Measurements from ENCODE around the gene HNRNPR. TPM values are rescaled to one million over a fixed set of nuclear protein-coding genes. Genes with fewer than 3 reads are reported as not detected.

HNRNPR gene
- total RNA-seq, 5 donors from 2014 or later (not counting 1 experiment from before 2014, with no cell fraction given) = 98.2 to 122 (median 109) TPM

DNA sequence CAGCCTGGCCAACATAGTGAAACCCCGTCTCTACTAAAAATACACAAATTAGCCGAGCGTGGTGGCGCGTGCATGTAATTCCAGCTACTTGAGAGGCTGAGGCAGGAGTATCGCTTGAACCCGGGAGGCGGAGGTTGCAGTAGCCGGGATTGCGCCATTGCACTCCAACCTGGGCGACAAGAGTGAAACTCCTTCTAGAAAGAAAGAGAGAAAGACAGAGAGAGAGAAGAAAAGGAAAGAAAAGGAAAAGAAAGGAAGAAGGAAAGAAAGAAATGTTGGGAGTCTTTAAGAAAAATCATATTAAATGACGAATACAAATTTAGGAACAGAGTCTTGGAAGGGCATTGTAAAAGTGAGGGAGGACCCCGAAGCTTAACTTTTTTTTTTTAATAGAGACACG is 1.8 kb upstream of the HNRNPR start:
- DNase-seq (no peak), ATAC-seq (replicated peaks in 1 of 4) (no peak)
- H3K27me3 ChIP-seq (replicated peaks in 1 of 2; ENCODE audit: control insufficient read depth in 2 of 2, extremely low read depth in 1 of 2, insufficient read depth in 2 of 2, low read length in 1 of 2) = no peaks in the 10 kb centered on the region
- H3K9me3 Mint-ChIP-seq = no peaks in the 10 kb centered on the region
- CTCF ChIA-PET = interaction anchor here (0.7 to 0.9 kb wide), 2 partner anchors 22 to 610 kb away, joined by 3 to 4 read pairs; no protein-coding TSS in a partner anchor
- peaks cover 8 to 25% of the 10 kb centered on the region in 2 experiments for H3K4me1 ChIP-seq (ENCODE audit: control insufficient read depth in 1 of 2, extremely low read depth in 1 of 2, insufficient read depth in 2 of 2, low read length in 2 of 2)
- POLR2A ChIA-PET = interaction anchor here (0.7 to 0.9 kb wide), 2 partner anchors 22 to 58 kb away, joined by 3 read pairs; no protein-coding TSS in a partner anchor
- peak overlapping the region; percentile 26 to 97 (median 63) for H3K4me3 Mint-ChIP-seq
- 95% methylated on average over 14 of the region's 14 CpGs for WGBS (ENCODE audit: insufficient coverage)
- peaks cover 27 to 32% (median 28%) of the 10 kb centered on the region in 3 donors for H3K4me1 Mint-ChIP-seq
- no peaks in the 10 kb centered on the region for H3K27me3 Mint-ChIP-seq
- H3K9me3 ChIP-seq = no peaks in the 10 kb centered on the region
- no peak overlapping the region for H3K4me3 ChIP-seq (ENCODE audit: control insufficient read depth in 1 of 2, extremely low read depth in 1 of 2, low read length in 1 of 2)
- no peaks in the 10 kb centered on the region for H3K36me3 Mint-ChIP-seq
- H3K27ac ChIP-seq (ENCODE audit: low read length) = no peak overlapping the region
- no peaks in the 10 kb centered on the region for H3K36me3 ChIP-seq (ENCODE audit: control insufficient read depth in 2 of 2, extremely low read depth in 1 of 2, insufficient read depth in 1 of 2, low read length in 1 of 2)
- H3K27ac Mint-ChIP-seq = no peak overlapping the region

DNA sequence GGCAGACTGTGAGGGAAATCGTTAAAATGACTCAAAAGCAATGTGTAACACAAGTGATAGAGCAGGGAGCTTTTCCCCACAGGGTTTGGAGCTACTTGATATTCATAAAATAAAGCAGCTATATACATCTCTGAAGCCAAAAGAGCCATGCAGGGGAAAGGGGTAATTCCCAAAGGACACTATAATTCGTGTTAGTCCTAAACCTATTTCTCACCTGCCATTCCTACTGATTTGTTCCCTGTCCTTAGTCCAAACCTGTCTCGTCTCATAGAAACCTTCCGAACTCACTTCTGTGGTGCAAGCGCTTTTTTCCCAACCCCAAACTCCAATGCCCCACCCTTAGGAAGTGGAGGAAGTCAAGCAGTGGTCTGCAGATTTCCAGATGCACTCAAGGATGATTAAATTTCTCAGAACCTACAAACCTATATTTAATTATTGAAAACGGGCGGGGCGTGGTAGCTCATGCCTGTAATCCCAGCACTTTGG is 946 bp upstream of the HNRNPR start:
- CTCF ChIA-PET = interaction anchor here in 1 of 2 donors (0.7 to 1.7 kb wide), 4 partner anchors 21 to 1305 kb away, joined by 3 to 17 read pairs (median 8); no protein-coding TSS in a partner anchor
- Histone ChIP-seq H3K27me3 (replicated peaks in 1 of 2; ENCODE audit: control insufficient read depth in 2 of 2, extremely low read depth in 1 of 2, insufficient read depth in 2 of 2, low read length in 1 of 2) (no peaks in the 10 kb centered on the region), H3K9me3 (no peaks in the 10 kb centered on the region), H3K4me1 (ENCODE audit: control insufficient read depth in 1 of 2, extremely low read depth in 1 of 2, insufficient read depth in 2 of 2, low read length in 2 of 2) (peaks cover 8 to 33% of the 10 kb centered on the region in 2 experiments), H3K27ac (ENCODE audit: low read length) (peak overlapping the region; percentile 65), H3K36me3 (ENCODE audit: control insufficient read depth in 2 of 2, extremely low read depth in 1 of 2, insufficient read depth in 1 of 2, low read length in 1 of 2) (no peaks in the 10 kb centered on the region), H3K4me3 (ENCODE audit: control insufficient read depth in 1 of 2, extremely low read depth in 1 of 2, low read length in 1 of 2) (peak overlapping the region; percentile 83 to 85)
- Mint-ChIP-seq H3K4me1 (peaks cover 36 to 40% (median 37%) of the 10 kb centered on the region in 3 donors), H3K36me3 (no peaks in the 10 kb centered on the region), H3K4me3 (peak overlapping the region; percentile 92 to 100 (median 97)), H3K9me3 (no peaks in the 10 kb centered on the region), H3K27ac (peak overlapping the region; percentile 86 to 93), H3K27me3 (no peaks in the 10 kb centered on the region)
- DNase-seq (no peak), ATAC-seq (replicated peaks in 1 of 4) (no peak)
- 100% methylated on average over 3 of the region's 8 CpGs for WGBS (ENCODE audit: insufficient coverage)
- POLR2A ChIA-PET = interaction anchor here (0.5 to 1.4 kb wide), 3 partner anchors 24 to 256 kb away, joined by 4 to 9 read pairs (median 8); partner anchors contain the start of gene ZNF436 (in 1 of the 2)

DNA sequence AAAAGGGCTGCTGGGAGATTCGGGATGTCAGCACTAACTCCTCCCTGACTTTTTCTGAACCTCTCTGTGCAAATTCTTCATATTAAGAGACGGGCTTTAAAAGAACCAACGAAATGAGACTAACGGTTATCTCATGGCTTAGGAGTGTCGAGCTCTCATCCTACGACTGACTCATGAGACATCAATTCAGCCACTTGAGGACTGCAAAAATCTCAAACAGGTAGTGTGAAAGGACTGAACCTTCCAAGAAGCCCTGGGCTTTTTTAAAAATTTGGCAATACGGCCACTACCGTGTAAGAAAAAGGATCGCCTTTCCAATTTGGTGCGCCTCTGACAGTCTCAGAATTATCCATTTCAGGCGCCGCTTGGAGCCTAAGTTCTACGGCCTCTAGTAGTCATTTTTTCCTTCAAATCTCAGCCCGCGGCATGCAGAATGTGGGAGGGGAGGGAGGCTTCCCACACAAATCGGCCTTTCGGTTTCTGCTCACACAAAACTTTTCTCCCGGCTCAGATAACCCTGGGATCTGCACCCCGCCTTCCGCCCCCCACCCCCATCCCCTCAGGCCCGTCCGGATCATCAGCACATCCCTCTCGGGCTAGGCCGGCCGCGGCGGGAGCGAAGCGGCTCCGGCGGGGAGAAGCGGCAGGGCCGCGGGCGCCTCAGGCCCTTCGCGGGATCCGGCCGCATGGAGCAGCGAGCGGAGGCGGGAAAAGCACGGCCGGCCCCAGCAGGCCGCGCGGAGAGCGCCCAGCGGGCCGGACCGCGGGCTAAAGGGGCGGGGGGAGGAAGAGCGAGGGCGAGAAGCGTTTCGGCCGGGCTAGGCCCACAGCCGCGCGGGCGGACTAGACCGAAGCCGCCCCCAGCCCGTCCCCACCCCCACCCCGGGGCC is 618 bp downstream of the HNRNPR start:
- Mint-ChIP-seq H3K27ac (peak overlapping the region; percentile 83 to 89), H3K4me1 (peaks cover 50 to 56% (median 52%) of the 10 kb centered on the region in 3 donors), H3K9me3 (no peaks in the 10 kb centered on the region), H3K27me3 (no peaks in the 10 kb centered on the region), H3K36me3 (peaks cover 8% of the 10 kb centered on the region), H3K4me3 (peak overlapping the region; percentile 87 to 97 (median 93))
- DNase-seq = peak in 10 of 35 experiments; percentile 1 to 43 (median 16)
- ChIA-PET POLR2A (interaction anchor here in 1 of 2 donors (1.2 kb wide), 1 partner anchor 25 kb away, joined by 9 read pairs; the partner anchor contains the start of gene ZNF436), CTCF (interaction anchor here (0.6 to 1.7 kb wide), 3 partner anchors 22 to 211 kb away, joined by 3 to 17 read pairs (median 14); no protein-coding TSS in a partner anchor)
- H3K9me3 ChIP-seq = no peaks in the 10 kb centered on the region
- H3K4me3 ChIP-seq (ENCODE audit: control insufficient read depth in 1 of 2, extremely low read depth in 1 of 2, low read length in 1 of 2) = peak overlapping the region; percentile 83 to 85
- peaks cover 0 to 2% of the 10 kb centered on the region in 2 donors for H3K36me3 ChIP-seq (ENCODE audit: control insufficient read depth in 2 of 2, extremely low read depth in 1 of 2, insufficient read depth in 1 of 2, low read length in 1 of 2)
- peak overlapping the region; percentile 65 for H3K27ac ChIP-seq (ENCODE audit: low read length)
- under 1% methylated on average over 32 of the region's 66 CpGs for WGBS (ENCODE audit: insufficient coverage)
- peak in 3 of 4 experiments; percentile 13 to 21 (median 18) for ATAC-seq (replicated peaks in 1 of 4)
- H3K4me1 ChIP-seq (ENCODE audit: control insufficient read depth in 1 of 2, extremely low read depth in 1 of 2, insufficient read depth in 2 of 2, low read length in 2 of 2) = peaks cover 11 to 46% of the 10 kb centered on the region in 2 experiments
- H3K27me3 ChIP-seq (replicated peaks in 1 of 2; ENCODE audit: control insufficient read depth in 2 of 2, extremely low read depth in 1 of 2, insufficient read depth in 2 of 2, low read length in 1 of 2) = no peaks in the 10 kb centered on the region

DNA sequence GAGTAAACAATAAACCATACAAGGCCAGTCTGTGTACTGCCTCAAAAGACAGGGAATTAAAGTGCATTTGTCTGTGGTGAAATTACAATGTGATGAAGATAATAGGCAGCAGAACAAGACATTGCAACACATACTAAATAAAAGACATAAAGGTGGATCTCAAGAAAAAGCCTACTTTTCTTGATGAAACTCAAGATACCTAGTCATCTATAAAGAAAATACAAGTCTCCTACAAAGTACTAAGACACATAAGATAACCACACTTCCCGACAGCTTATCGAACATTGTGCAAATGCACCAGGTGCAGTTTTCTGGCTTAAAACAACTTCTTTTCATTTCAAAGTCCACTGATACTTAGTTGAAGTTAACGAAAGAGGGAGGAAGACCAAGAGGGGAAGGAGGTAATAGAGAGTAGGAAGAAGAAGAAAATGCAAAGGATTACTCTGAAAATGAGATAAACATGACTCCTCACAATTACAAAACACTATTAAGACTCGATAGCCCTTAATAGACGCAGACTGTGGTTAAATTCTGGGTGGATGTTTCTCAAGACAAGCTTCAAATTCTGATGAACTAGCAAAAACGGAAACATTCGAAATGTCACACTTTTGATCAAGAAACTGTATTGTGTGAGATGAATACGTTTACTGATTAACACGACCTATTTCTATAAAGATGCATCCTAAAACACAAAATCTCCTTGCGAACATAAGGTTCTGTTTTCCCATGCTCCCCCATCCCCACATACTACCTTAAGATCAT is 2.0 kb downstream of the HNRNPR start:
- ChIA-PET POLR2A (interaction anchor here (0.5 to 0.7 kb wide), 2 partner anchors 25 to 1301 kb away, joined by 3 read pairs; partner anchors contain the start of gene SRRM1 (in 1 of the 2)), CTCF (interaction anchor here in 1 of 2 donors (0.6 kb wide), 1 partner anchor 158 kb away, joined by 3 read pairs; no protein-coding TSS in a partner anchor)
- Mint-ChIP-seq H3K36me3 (peaks cover 15% of the 10 kb centered on the region), H3K4me1 (peaks cover 61 to 67% (median 64%) of the 10 kb centered on the region in 3 donors), H3K9me3 (no peaks in the 10 kb centered on the region), H3K27ac (peak overlapping the region; percentile 81 to 89), H3K4me3 (peak overlapping the region; percentile 87 to 97 (median 93)), H3K27me3 (no peaks in the 10 kb centered on the region)
- H3K27me3 ChIP-seq (replicated peaks in 1 of 2; ENCODE audit: control insufficient read depth in 2 of 2, extremely low read depth in 1 of 2, insufficient read depth in 2 of 2, low read length in 1 of 2) = no peaks in the 10 kb centered on the region
- peaks cover 0 to 9% of the 10 kb centered on the region in 2 donors for H3K36me3 ChIP-seq (ENCODE audit: control insufficient read depth in 2 of 2, extremely low read depth in 1 of 2, insufficient read depth in 1 of 2, low read length in 1 of 2)
- peak overlapping the region; percentile 27 to 83 for H3K4me3 ChIP-seq (ENCODE audit: control insufficient read depth in 1 of 2, extremely low read depth in 1 of 2, low read length in 1 of 2)
- DNase-seq = no peak
- H3K9me3 ChIP-seq = no peaks in the 10 kb centered on the region
- H3K4me1 ChIP-seq (ENCODE audit: control insufficient read depth in 1 of 2, extremely low read depth in 1 of 2, insufficient read depth in 2 of 2, low read length in 2 of 2) = peaks cover 17 to 46% of the 10 kb centered on the region in 2 experiments
- peak overlapping the region; percentile 9 for H3K27ac ChIP-seq (ENCODE audit: low read length)
- no CpG with 5 or more reads among the region's 10 CpGs for WGBS (ENCODE audit: insufficient coverage)
- ATAC-seq (replicated peaks in 1 of 4) = no peak

DNA sequence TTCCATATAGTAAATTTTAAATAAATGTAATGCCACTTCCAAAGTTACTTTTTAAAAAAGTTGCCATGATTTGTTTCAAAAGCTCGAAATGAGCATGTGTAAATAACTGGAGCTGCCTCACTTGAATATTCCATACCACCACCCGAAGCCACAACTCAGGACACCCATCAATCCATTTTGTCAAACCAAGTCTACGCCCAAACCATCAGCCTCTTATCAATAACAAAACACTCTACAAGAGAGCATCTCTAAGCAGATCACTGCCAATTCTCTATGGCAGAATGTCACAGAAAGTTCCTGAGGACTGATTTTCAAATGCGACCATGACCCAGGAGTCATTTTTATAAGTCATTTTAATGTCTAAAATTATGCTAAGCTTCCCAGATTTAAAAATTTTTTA is 4.5 kb downstream of the HNRNPR start:
- Histone ChIP-seq H3K36me3 (ENCODE audit: control insufficient read depth in 2 of 2, extremely low read depth in 1 of 2, insufficient read depth in 1 of 2, low read length in 1 of 2) (peaks cover 0 to 23% of the 10 kb centered on the region in 2 donors), H3K4me1 (ENCODE audit: control insufficient read depth in 1 of 2, extremely low read depth in 1 of 2, insufficient read depth in 2 of 2, low read length in 2 of 2) (peaks cover 10 to 43% of the 10 kb centered on the region in 2 experiments), H3K9me3 (no peaks in the 10 kb centered on the region), H3K27ac (ENCODE audit: low read length) (no peak overlapping the region), H3K4me3 (ENCODE audit: control insufficient read depth in 1 of 2, extremely low read depth in 1 of 2, low read length in 1 of 2) (no peak overlapping the region), H3K27me3 (replicated peaks in 1 of 2; ENCODE audit: control insufficient read depth in 2 of 2, extremely low read depth in 1 of 2, insufficient read depth in 2 of 2, low read length in 1 of 2) (no peaks in the 10 kb centered on the region)
- WGBS (ENCODE audit: insufficient coverage) = 78% methylated on average over 3 of the region's 4 CpGs
- Mint-ChIP-seq H3K27me3 (no peaks in the 10 kb centered on the region), H3K27ac (peak overlapping the region; percentile 30 to 51), H3K4me3 (peak overlapping the region; percentile 15 to 97 (median 49)), H3K4me1 (peaks cover 58 to 66% (median 61%) of the 10 kb centered on the region in 3 donors), H3K36me3 (peaks cover 24% of the 10 kb centered on the region), H3K9me3 (no peaks in the 10 kb centered on the region)
- CTCF ChIA-PET = interaction anchor here in 1 of 2 donors (1.5 to 1.8 kb wide), 2 partner anchors 10 to 20 kb away, joined by 4 to 7 read pairs; no protein-coding TSS in a partner anchor
- DNase-seq = no peak
- POLR2A ChIA-PET = interaction anchor here (0.6 to 0.9 kb wide), 3 partner anchors 20 to 58 kb away, joined by 3 to 4 read pairs (median 3); no protein-coding TSS in a partner anchor
- ATAC-seq (replicated peaks in 1 of 4) = no peak

Measured in T-cell (primary cell).